Lower lobe of right lung (tissue), 2 donors: ENCODE results near the gene FGF18. TPM values are rescaled to one million over a fixed set of nuclear protein-coding genes. Genes with fewer than 3 reads are reported as not detected.

Experiments
- ATAC-seq, 2 donors: fragments of 200-7000 bp; cut with Tn5 transposase; one replicate each; pipeline ENCODE4 v1.9.1; 2020 to 2022; ENCODE audit warnings: mild to moderate bottlenecking in 2 of 2, moderate library complexity in 2 of 2
- DNase-seq: peaks from one replicate; pipeline ENCODE4 v3.0.0-alpha.2; 2020
- H3K27ac ChIP-seq: fragments of 200-600 bp; one replicate; pipeline ENCODE4 v1.8.0; 2022
- H3K27me3 ChIP-seq: fragments of 200-600 bp; one replicate; pipeline ENCODE4 v1.8.0; 2022; ENCODE audit warnings: low read depth
- H3K36me3 ChIP-seq: fragments of 200-600 bp; one replicate; pipeline ENCODE4 v1.8.0; 2022; ENCODE audit warnings: mild to moderate bottlenecking
- H3K4me1 ChIP-seq: fragments of 200-600 bp; one replicate; pipeline ENCODE4 v1.8.0; 2022
- H3K4me3 ChIP-seq: fragments of 200-600 bp; one replicate; pipeline ENCODE4 v1.8.0; 2022; ENCODE audit warnings: mild to moderate bottlenecking
- H3K9me3 ChIP-seq: fragments of 200-600 bp; one replicate; pipeline ENCODE4 v1.8.0; 2022
- intact Hi-C: fragments of 100-400 bp; cut with DNase I; formaldehyde crosslinking; loops from one replicate; pipeline ENCODE4 v1.11.0; 2022
- total RNA-seq: library from RNA; stranded (reverse); fragmentation: NEBNext Ultra II Directional; extraction: Animal tissue kit (Norgen Biotek cat#: 25700); gene quantifications from one replicate; pipeline ENCODE4 v1.2.1, GENCODE V29; 2021
- TF ChIP-seq, protein P1 (sequence below): fragments of 200-600 bp; IDR thresholded peaks from one replicate; pipeline ENCODE4 v1.8.0; 2022; ENCODE audit warnings: antibody characterized with exemption, mild to moderate bottlenecking
- donor health status: DM: no; HTN: yes; CAD: no; lungs with severe emphysema.

FGF18 gene
- total RNA-seq, 1 donor from 2014 or later: 2.0 TPM

DNA sequence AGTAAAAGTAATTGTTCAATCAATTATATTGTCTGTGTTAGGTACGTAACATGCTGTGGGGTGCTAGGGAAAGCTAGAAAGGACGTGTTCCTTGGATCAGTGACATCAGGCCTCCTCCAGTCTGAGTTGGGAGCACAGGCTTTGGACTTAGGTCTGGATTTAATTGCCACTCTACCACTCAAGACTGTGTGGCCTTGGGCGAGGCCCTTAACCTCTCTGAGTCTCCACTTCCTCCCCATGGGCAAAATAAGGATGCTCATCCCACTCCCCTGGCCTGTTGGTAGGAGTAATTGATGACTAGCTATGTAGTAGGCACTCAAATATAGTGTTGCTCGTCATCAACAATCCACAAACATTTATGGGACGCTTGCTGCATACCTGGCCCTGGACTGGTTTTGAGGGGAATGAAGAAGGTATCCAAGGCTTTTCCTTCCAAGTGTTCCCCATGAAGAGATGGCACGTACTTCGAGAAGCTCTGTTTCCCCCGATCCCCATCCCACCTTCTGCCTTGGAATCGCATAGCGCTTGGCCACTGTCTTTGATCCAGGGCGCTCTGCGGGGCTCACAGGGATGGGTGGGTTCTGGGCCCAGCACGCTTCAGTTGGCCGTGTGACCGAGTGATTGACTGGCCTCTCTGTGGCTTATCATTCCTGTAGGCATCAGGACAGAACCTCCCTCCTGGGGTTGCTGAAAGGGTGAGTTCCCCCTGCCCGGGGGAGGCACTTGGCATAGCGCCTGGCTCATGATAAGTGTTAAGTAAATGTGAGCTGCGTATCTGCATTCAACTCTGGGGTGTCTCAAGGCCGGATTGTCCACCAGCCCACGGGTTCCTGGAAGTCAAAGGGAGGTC, 8.1 kb downstream of the FGF18 start:
- TF ChIP-seq, protein P1, sequence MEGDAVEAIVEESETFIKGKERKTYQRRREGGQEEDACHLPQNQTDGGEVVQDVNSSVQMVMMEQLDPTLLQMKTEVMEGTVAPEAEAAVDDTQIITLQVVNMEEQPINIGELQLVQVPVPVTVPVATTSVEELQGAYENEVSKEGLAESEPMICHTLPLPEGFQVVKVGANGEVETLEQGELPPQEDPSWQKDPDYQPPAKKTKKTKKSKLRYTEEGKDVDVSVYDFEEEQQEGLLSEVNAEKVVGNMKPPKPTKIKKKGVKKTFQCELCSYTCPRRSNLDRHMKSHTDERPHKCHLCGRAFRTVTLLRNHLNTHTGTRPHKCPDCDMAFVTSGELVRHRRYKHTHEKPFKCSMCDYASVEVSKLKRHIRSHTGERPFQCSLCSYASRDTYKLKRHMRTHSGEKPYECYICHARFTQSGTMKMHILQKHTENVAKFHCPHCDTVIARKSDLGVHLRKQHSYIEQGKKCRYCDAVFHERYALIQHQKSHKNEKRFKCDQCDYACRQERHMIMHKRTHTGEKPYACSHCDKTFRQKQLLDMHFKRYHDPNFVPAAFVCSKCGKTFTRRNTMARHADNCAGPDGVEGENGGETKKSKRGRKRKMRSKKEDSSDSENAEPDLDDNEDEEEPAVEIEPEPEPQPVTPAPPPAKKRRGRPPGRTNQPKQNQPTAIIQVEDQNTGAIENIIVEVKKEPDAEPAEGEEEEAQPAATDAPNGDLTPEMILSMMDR: no peak
- ATAC-seq (no peak), DNase-seq (no peak)
- Histone ChIP-seq H3K36me3 (no peaks in the 10 kb centered on the region), H3K27ac (no peak overlapping the region), H3K27me3 (no peaks in the 10 kb centered on the region), H3K4me3 (no peak overlapping the region), H3K4me1 (no peaks in the 10 kb centered on the region), H3K9me3 (no peaks in the 10 kb centered on the region)
- intact Hi-C loops: no loop called here

DNA sequence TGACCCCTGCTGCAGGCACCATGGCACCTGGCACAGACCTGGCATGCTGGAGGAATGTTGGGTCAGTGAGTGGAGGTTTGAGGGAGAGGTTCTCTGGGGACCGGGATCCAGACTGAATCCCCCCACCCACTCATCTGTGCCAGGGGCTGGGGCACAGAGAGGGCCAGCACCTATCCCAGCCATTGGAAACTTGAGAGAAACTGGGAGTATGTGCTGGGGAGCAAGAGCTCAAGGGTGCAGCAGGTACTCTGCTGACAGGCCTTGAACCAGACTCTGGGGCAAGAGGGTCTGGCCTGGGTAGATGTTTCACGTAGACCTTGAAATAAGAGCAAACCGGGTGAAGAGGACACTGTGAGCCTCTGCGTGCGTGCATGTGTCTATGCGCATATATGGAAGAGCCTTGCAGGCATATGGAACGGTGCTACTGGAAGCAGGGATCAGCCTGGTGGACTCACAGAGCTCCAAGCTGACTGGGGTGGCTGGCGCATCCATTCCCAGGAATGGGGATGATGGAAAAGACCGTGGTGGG, 8.8 kb downstream of the FGF18 start:
- H3K36me3 ChIP-seq: no peaks in the 10 kb centered on the region
- peak; percentile 19 for DNase-seq
- no peak overlapping the region for H3K4me3 ChIP-seq
- H3K27ac ChIP-seq: no peak overlapping the region
- intact Hi-C loops: no loop called here
- H3K9me3 ChIP-seq: no peaks in the 10 kb centered on the region
- H3K27me3 ChIP-seq: no peaks in the 10 kb centered on the region
- no peak for ATAC-seq
- TF ChIP-seq, protein P1: no peak
- no peaks in the 10 kb centered on the region for H3K4me1 ChIP-seq

DNA sequence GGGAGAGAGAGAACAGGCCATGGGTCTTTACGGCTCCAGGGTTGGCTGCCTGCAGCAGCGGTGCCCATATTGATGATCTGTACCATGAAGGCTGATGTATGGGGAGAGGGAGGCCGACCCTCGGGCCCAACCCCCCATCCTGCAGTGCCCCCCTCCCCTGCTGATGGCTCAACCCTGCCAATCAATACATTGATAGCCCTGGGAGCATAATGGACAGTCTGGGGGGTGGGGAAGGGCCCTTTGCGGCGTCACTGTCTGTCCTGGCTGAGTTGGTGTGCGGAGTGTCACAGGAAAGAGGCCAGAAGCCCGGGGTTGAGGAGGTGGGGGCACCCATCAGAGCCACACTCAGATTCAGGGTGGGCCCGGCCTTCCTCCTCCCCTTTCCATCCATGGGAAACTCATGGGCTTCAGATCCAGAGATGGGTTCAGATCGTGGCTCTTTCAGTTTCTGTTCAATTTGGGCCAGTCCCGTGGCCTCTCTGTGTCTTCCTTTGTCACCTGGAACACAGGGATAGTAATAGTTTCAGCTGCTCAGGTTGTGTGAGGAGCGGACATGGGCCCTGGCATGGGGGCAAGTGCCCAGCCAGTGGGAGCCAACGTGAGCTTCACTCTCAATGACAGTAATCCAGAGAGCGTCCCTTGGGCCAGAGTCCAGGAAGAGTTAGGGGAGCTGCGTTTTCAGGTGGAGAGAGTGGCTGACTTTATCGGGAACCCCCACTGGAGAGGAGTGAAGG, 9.5 kb downstream of the FGF18 start:
- no peaks in the 10 kb centered on the region for H3K36me3 ChIP-seq
- DNase-seq: peak; percentile 11
- H3K27me3 ChIP-seq: no peaks in the 10 kb centered on the region
- intact Hi-C loops: no loop called here
- no peak overlapping the region for H3K4me3 ChIP-seq
- TF ChIP-seq, protein P1: no peak
- no peaks in the 10 kb centered on the region for H3K9me3 ChIP-seq
- ATAC-seq: no peak
- no peaks in the 10 kb centered on the region for H3K4me1 ChIP-seq
- no peak overlapping the region for H3K27ac ChIP-seq

DNA sequence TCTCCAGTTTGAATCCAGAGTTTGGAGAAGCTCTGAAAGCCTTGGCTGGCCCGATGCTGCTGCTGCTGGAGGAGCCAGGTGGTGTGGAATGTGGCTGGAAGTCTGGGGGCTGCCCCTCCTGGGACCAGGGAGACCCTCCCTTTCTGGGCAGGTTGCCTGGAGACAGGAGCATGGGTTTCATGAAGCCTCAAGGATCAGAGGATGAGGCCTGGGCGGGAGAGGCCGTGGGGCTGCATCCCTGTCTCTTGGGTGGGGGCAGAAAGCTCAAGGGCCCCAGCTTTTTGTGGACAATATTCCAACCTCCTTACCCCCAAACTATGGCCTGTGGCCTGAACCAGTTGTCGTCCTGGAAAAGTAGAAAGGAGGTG, 10.1 kb downstream of the FGF18 start:
- intact Hi-C loops: no loop called here
- no peak overlapping the region for H3K4me3 ChIP-seq
- peak; percentile 27 for DNase-seq
- no peaks in the 10 kb centered on the region for H3K27me3 ChIP-seq
- H3K4me1 ChIP-seq: no peaks in the 10 kb centered on the region
- no peak overlapping the region for H3K27ac ChIP-seq
- H3K9me3 ChIP-seq: no peaks in the 10 kb centered on the region
- TF ChIP-seq, protein P1: no peak
- ATAC-seq: no peak
- H3K36me3 ChIP-seq: no peaks in the 10 kb centered on the region

DNA sequence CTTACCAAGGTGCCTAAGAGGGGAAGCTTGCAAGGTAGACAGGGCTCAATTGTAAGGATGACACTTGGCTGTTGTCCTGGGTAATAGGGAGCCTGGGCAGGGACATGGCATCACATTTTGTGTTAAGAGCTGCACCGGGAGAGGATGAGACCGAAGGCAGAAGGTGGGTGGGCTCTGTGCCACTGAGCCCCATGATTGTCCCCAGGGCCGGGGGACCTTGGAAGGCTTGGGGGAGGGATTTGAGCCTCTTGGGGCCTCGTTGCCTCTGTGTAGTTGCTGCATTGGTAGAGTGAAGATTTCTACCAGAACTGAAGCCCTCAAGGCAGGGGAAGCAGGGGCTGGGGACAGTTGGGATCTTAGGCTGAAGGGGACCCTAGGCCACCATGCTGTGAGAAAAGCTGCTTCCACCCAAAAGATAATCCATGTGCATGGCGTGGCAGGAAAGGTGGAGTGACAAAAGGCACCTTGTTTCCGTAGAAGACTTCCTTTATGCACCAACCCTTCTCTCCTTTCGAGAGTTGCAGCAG, 11.9 kb downstream of the FGF18 start:
- no peak for DNase-seq

More for the DNA sequence above, 11.9 kb downstream of the FGF18 start:
- H3K36me3 ChIP-seq: no peaks in the 10 kb centered on the region
- intact Hi-C loops: no loop called here
- H3K9me3 ChIP-seq: no peaks in the 10 kb centered on the region
- H3K27ac ChIP-seq: no peak overlapping the region
- H3K4me1 ChIP-seq: no peaks in the 10 kb centered on the region
- no peak for ATAC-seq
- no peak overlapping the region for H3K4me3 ChIP-seq
- H3K27me3 ChIP-seq: no peaks in the 10 kb centered on the region
- TF ChIP-seq, protein P1: no peak
